T-cell (primary cell): ENCODE measurements around the gene MCAT. TPM values are rescaled to one million over a fixed set of nuclear protein-coding genes. Genes with fewer than 3 reads are reported as not detected.

ENCODE experiments used
- ATAC-seq, 4 experiments: fragments of 200-7000 bp in 3 of 4; fragments of 150-1000 bp in 1 of 4; cut with Tn5 transposase; replicated peaks in 1 of 4; 1 replicate in 3 of 4; 2 replicates in 1 of 4; pipeline ENCODE4 v1.10.0; 2021; ENCODE audit warnings: moderate library complexity in 3 of 4, mild to moderate bottlenecking in 2 of 4, moderate number of reproducible peaks in 1 of 4
- CTCF ChIA-PET, 2 donors: fragments of 300-600 bp; sonication (Branson Sonifier 250); formaldehyde crosslinking; loops; one replicate each; lab custom pipeline; 2022; ENCODE audit warnings: antibody characterized with exemption in 2 of 2; lab: Charles Lee
- POLR2A ChIA-PET, 2 donors: fragments of 300-600 bp; sonication (Branson Sonifier 250); formaldehyde crosslinking; loops; one replicate each; lab custom pipeline; 2022; ENCODE audit warnings: antibody characterized with exemption in 2 of 2; lab: Charles Lee
- DNase-seq, 35 experiments: peaks; one replicate each; pipeline versions ENCODE4 v3.0.0 to v3.0.0-alpha.2; 2013 to 2023
- H3K27ac ChIP-seq: one replicate; pipeline ENCODE4 v1.5.1; 2013; ENCODE audit warnings: low read length
- H3K27me3 ChIP-seq, 2 experiments: replicated peaks in 1 of 2; 1 replicate in 1 of 2; 2 replicates in 1 of 2; pipeline versions ENCODE4 v1.6.1 to v1.7.0; 2013; ENCODE audit warnings: low read length in 1 of 2, mixed read lengths in 1 of 2; ENCODE audit not compliant: control insufficient read depth in 2 of 2, insufficient read depth in 2 of 2; ENCODE audit errors: extremely low read depth in 1 of 2
- H3K36me3 ChIP-seq, 2 donors: 1 replicate in 1 of 2; 2 replicates in 1 of 2; pipeline versions ENCODE4 v1.6.1 to v1.7.0; 2013; ENCODE audit warnings: low read length in 1 of 2; ENCODE audit not compliant: control insufficient read depth in 2 of 2, insufficient read depth in 1 of 2; ENCODE audit errors: extremely low read depth in 1 of 2
- H3K4me1 ChIP-seq, 2 experiments: 1 replicate in 1 of 2; 2 replicates in 1 of 2; pipeline versions ENCODE4 v1.6.1 to v1.7.0; 2013; ENCODE audit warnings: low read length in 2 of 2, mixed read lengths in 1 of 2; ENCODE audit not compliant: insufficient read depth in 2 of 2, control insufficient read depth in 1 of 2; ENCODE audit errors: extremely low read depth in 1 of 2
- H3K4me3 ChIP-seq, 2 donors: 1 replicate in 1 of 2; 2 replicates in 1 of 2; pipeline versions ENCODE4 v1.5.1 to v1.7.0; 2013; ENCODE audit warnings: mild to moderate bottlenecking in 2 of 2, low read length in 1 of 2, moderate library complexity in 1 of 2; ENCODE audit not compliant: control insufficient read depth in 1 of 2; ENCODE audit errors: extremely low read depth in 1 of 2
- H3K9me3 ChIP-seq: 2 replicates; pipeline ENCODE4 v1.7.0; 2013
- H3K27ac Mint-ChIP-seq, 2 donors: one replicate each; pipeline ENCODE4 v1.8.0; 2020 to 2021; ENCODE audit warnings: mild to moderate bottlenecking in 2 of 2, mixed read lengths in 2 of 2
- H3K27me3 Mint-ChIP-seq, 2 donors: one replicate each; pipeline ENCODE4 v1.8.0; 2021 to 2022; ENCODE audit warnings: mixed read lengths in 2 of 2
- H3K36me3 Mint-ChIP-seq: one replicate; pipeline ENCODE4 v1.8.0; 2021; ENCODE audit warnings: mixed read lengths
- H3K4me1 Mint-ChIP-seq, 3 donors: one replicate each; pipeline ENCODE4 v1.8.0; 2020 to 2022; ENCODE audit warnings: mixed read lengths in 3 of 3, mild to moderate bottlenecking in 1 of 3
- H3K4me3 Mint-ChIP-seq, 3 donors: one replicate each; pipeline ENCODE4 v1.8.0; 2020 to 2022; ENCODE audit warnings: mild to moderate bottlenecking in 3 of 3, mixed read lengths in 3 of 3, moderate library complexity in 3 of 3
- H3K9me3 Mint-ChIP-seq, 3 donors: one replicate each; pipeline ENCODE4 v1.8.0; 2020 to 2022; ENCODE audit warnings: mixed read lengths in 3 of 3
- WGBS: methylation state at CpG from one replicate; pipeline ENCODE4 v1.1.5; 2013; ENCODE audit warnings: missing lambda C conversion rate; ENCODE audit not compliant: insufficient coverage; 5-methylcytosine and 5-hydroxymethylcytosine counted together
- total RNA-seq, 35 experiments: library from RNA in 6 of 35; stranded (reverse) in 6 of 35; fragments of 120-200 nt in 1 of 35; gene quantifications; one replicate each; pipeline versions ENCODE4 v1.2.1 to v1.2.4 and lab custom pipeline; 2013 to 2026

Gene MCAT, protein sequence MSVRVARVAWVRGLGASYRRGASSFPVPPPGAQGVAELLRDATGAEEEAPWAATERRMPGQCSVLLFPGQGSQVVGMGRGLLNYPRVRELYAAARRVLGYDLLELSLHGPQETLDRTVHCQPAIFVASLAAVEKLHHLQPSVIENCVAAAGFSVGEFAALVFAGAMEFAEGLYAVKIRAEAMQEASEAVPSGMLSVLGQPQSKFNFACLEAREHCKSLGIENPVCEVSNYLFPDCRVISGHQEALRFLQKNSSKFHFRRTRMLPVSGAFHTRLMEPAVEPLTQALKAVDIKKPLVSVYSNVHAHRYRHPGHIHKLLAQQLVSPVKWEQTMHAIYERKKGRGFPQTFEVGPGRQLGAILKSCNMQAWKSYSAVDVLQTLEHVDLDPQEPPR
- total RNA-seq (10 to 100 TPM in 3 of 5 donors, 1 to 10 TPM in 2; 6.5 to 13.3 (median 10.6) TPM), total RNA-seq (lab: John Stamatoyannopoulos, UW) (5.9 to 26.6 (median 11.3) reads per million in 29 experiments)
- 7.1 TPM for total RNA-seq (2013)

DNA sequence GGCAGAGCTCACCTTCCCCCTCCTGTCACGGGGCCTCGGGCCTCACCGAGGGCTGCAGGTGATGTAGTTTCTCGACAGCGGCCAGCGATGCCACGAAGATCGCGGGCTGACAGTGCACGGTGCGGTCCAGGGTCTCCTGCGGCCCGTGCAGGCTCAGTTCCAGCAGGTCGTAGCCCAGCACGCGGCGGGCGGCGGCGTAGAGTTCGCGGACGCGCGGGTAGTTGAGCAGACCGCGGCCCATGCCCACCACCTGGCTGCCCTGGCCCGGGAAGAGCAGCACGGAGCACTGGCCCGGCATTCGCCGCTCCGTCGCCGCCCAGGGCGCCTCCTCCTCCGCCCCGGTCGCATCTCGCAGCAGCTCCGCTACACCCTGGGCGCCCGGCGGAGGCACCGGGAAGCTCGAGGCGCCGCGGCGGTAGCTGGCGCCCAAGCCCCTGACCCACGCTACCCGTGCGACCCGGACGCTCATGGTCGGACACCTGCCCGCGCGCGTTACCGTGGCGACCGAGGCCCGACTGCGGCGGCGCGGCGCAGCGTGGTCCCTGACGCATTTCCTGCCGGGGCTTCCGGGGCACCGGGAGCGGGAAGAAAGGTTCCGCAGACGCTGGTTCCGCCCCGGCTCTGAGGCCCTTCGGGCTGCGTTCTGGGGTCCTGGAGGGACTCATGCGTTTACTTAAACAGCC is at the start of gene MCAT:
TSS of gene MCAT (minus strand) at position 519 of the 683 bp plus-strand sequence. CDS start at position 469, 50 bp downstream.
- Histone ChIP-seq H3K27me3 (peaks cover 0 to 9% of the 10 kb centered on the region in 2 experiments), H3K27ac (peak within 1 kb of the TSS; percentile 77), H3K36me3 (peaks cover 6 to 16% of the 10 kb centered on the region in 2 donors), H3K9me3 (no peaks in the 10 kb centered on the region), H3K4me3 (peak within 1 kb of the TSS; percentile 70 to 87), H3K4me1 (peaks cover 3 to 27% of the 10 kb centered on the region in 2 experiments)
- Mint-ChIP-seq H3K27me3 (no peaks in the 10 kb centered on the region), H3K4me3 (peak within 1 kb of the TSS; percentile 79 to 86 (median 85)), H3K9me3 (no peaks in the 10 kb centered on the region), H3K36me3 (peaks cover 21% of the 10 kb centered on the region), H3K4me1 (peaks cover 22 to 33% (median 31%) of the 10 kb centered on the region in 3 donors), H3K27ac (peak within 1 kb of the TSS; percentile 92 to 93)
- ATAC-seq, result peak; percentile 92 to 95 (median 94)
- DNase-seq, result peak; percentile 42 to 85 (median 67)
- WGBS, result under 1% methylated on average over 83 of the region's 83 CpGs
- CTCF ChIA-PET, result no interaction called here
- POLR2A ChIA-PET, result interaction anchor here in 1 of 2 donors (0.6 kb wide), 1 partner anchor 498 kb away, joined by 3 read pairs; no protein-coding TSS in a partner anchor

GRCh38 chr22:43191831-43192230 is 48.6 kb upstream of the MCAT start:
- DNase-seq (no peak), ATAC-seq (no peak)
- H3K27me3 ChIP-seq, result peaks cover 0 to 7% of the 10 kb centered on the region in 2 experiments
- Mint-ChIP-seq H3K4me3 (no peak overlapping the region), H3K36me3 (no peaks in the 10 kb centered on the region), H3K4me1 (peaks cover 5 to 12% (median 8%) of the 10 kb centered on the region in 3 donors), H3K27me3 (no peaks in the 10 kb centered on the region), H3K9me3 (peaks cover 0 to 4% (median 3%) of the 10 kb centered on the region in 3 donors), H3K27ac (no peak overlapping the region)
- peaks cover 2 to 9% of the 10 kb centered on the region in 2 experiments for H3K4me1 ChIP-seq
- ChIA-PET POLR2A (no interaction called here), CTCF (no interaction called here)
- no peaks in the 10 kb centered on the region for H3K9me3 ChIP-seq
- no peaks in the 10 kb centered on the region for H3K36me3 ChIP-seq
- no peak overlapping the region for H3K27ac ChIP-seq
- H3K4me3 ChIP-seq, result no peak overlapping the region

- ATAC-seq (no peak), DNase-seq (no peak)
- Mint-ChIP-seq H3K9me3 (peaks cover 0 to 4% (median 3%) of the 10 kb centered on the region in 3 donors), H3K27me3 (no peaks in the 10 kb centered on the region), H3K27ac (peak overlapping the region; percentile 42 to 79), H3K4me1 (peaks cover 11 to 31% (median 23%) of the 10 kb centered on the region in 3 donors), H3K36me3 (no peaks in the 10 kb centered on the region), H3K4me3 (peak overlapping the region; percentile 21 to 66 (median 51))
- no peak overlapping the region for H3K27ac ChIP-seq
- POLR2A ChIA-PET, result no interaction called here
- no CpG with 5 or more reads among the region's 5 CpGs for WGBS
- H3K4me1 ChIP-seq, result peaks cover 2 to 28% of the 10 kb centered on the region in 2 experiments
- no peak overlapping the region for H3K4me3 ChIP-seq
- CTCF ChIA-PET, result no interaction called here
- H3K27me3 ChIP-seq, result peaks cover 0 to 3% of the 10 kb centered on the region in 2 experiments
- no peaks in the 10 kb centered on the region for H3K36me3 ChIP-seq
- no peaks in the 10 kb centered on the region for H3K9me3 ChIP-seq
Observed at GRCh38 chr22:43188829-43189545, 45.8 kb upstream of the MCAT start.

GRCh38 chr22:43187171-43188099 is 44.2 kb upstream of the MCAT start:
- H3K4me1 ChIP-seq, result peaks cover 2 to 28% of the 10 kb centered on the region in 2 experiments
- Mint-ChIP-seq H3K4me3 (peak overlapping the region; percentile 77 to 81 (median 80)), H3K9me3 (peaks cover 0 to 4% (median 3%) of the 10 kb centered on the region in 3 donors), H3K27me3 (no peaks in the 10 kb centered on the region), H3K4me1 (peaks cover 17 to 34% (median 24%) of the 10 kb centered on the region in 3 donors), H3K27ac (peak overlapping the region; percentile 97), H3K36me3 (no peaks in the 10 kb centered on the region)
- H3K36me3 ChIP-seq, result peaks cover 0 to 2% of the 10 kb centered on the region in 2 donors
- H3K4me3 ChIP-seq, result peak overlapping the region; percentile 29 to 68
- H3K9me3 ChIP-seq, result no peaks in the 10 kb centered on the region
- POLR2A ChIA-PET, result interaction anchor here (0.5 to 1.2 kb wide), 3 partner anchors 34 to 1806 kb away, joined by 3 to 4 read pairs (median 3); partner anchors contain the start of gene TSPO (in 1 of the 2)
- peak; percentile 91 to 98 (median 95) for DNase-seq
- 0% methylated on average over 49 of the region's 86 CpGs for WGBS
- H3K27ac ChIP-seq, result peak overlapping the region; percentile 99
- ATAC-seq, result peak; percentile 88 to 93 (median 90)
- peaks cover 0 to 3% of the 10 kb centered on the region in 2 experiments for H3K27me3 ChIP-seq
- CTCF ChIA-PET, result interaction anchor here (0.6 kb wide), 2 partner anchors 32 to 42 kb away, joined by 3 to 7 read pairs; no protein-coding TSS in a partner anchor
